HG03469 (cell line): ENCODE measurements around the gene TBC1D7.

ENCODE experiments used
- ATAC-seq: cut with Tn5 transposase; IDR thresholded peaks from one replicate; pipeline ENCODE4 v1.9.1; 2021; ENCODE audit warnings: mild to moderate bottlenecking, moderate library complexity, moderate number of reproducible peaks; ENCODE audit not compliant: unreplicated experiment

TBC1D7 gene

GRCh38 chr6:13273931-13274706 lies 54.2 kb downstream of the TBC1D7 start:
- ATAC-seq: no peak

- no peak for ATAC-seq
These were observed 55.0 kb downstream of the TBC1D7 start for GRCh38 chr6:13273202-13273930.

- peak; percentile 34 for ATAC-seq
These were observed 55.9 kb downstream of the TBC1D7 start for GRCh38 chr6:13272131-13273046.

GRCh38 chr6:13268913-13269518 lies 59.3 kb downstream of the TBC1D7 start:
- ATAC-seq: no peak

GRCh38 chr6:13267142-13267651 lies 61.1 kb downstream of the TBC1D7 start:
- ATAC-seq: no peak

GRCh38 chr6:13263669-13264068 lies 64.7 kb downstream of the TBC1D7 start:
- no peak for ATAC-seq

GRCh38 chr6:13262302-13263230 lies 65.8 kb downstream of the TBC1D7 start:
- ATAC-seq: no peak

- peak; percentile 37 for ATAC-seq
These were observed 66.8 kb downstream of the TBC1D7 start for GRCh38 chr6:13261464-13261994.

- no peak for ATAC-seq
These were observed 67.5 kb downstream of the TBC1D7 start for GRCh38 chr6:13260831-13261230.

GRCh38 chr6:13260101-13260598 lies 68.2 kb downstream of the TBC1D7 start:
- ATAC-seq: no peak

GRCh38 chr6:13259393-13259792 lies 68.9 kb downstream of the TBC1D7 start:
- ATAC-seq: peak; percentile 28

GRCh38 chr6:13256266-13257001 lies 71.9 kb downstream of the TBC1D7 start:
- ATAC-seq: no peak
